Activated gamma-delta T cell treated with anti-CD3 and anti-CD28 coated beads, Interleukin-2, amount 50 U/mL, for 16 hours (primary cell): ENCODE data around the gene MACF1.

Experiments used
- DNase-seq: peaks from one replicate; pipeline ENCODE4 v3.0.0-alpha.2; 2020; ENCODE audit warnings: low read depth

The MACF1 gene

DNA sequence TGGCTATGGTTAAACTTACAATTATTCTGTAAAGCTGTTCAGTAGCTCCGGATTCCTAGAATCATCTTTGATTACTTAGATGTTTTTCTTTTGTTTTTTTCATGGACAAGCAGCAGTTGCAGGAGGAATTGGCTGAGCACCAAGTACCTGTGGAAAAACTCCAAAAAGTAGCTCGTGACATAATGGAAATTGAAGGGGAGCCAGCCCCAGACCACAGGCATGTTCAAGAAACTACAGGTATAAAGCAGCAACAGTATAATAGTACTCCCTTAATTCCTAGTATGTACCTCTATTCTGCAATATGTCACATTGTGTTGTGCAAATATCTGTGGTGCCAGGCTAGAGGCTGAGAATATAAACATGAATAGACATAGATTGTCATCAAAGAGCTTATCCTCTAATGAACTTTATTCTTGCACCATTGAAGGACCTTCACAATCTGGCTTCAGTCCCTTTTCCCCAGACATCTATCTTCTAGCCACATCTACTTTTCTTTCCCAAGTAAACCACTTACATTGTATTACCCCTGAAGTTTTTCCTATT lies 154.6 kb downstream of the MACF1 start:
- no peak for DNase-seq

GRCh38 chr1:39360731-39361130 lies 156.2 kb downstream of the MACF1 start:
- no peak for DNase-seq

DNA sequence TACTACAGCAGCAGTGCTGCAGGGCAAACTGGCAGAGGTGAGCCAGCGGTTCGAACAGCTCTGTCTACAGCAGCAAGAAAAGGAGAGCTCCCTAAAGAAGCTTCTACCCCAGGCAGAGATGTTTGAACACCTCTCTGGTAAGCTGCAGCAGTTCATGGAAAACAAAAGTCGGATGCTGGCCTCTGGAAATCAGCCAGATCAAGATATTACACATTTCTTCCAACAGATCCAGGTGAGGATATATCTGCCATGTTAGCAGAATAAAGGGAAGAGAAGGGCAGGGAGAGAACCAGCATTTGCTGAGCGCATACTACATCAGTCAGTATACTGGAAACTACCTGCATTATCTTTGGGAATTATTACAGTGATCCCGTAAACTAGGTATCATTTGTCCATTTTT lies 157.0 kb downstream of the MACF1 start:
- DNase-seq = no peak

GRCh38 chr1:39363267-39363666 lies 158.8 kb downstream of the MACF1 start:
- DNase-seq = no peak

DNA sequence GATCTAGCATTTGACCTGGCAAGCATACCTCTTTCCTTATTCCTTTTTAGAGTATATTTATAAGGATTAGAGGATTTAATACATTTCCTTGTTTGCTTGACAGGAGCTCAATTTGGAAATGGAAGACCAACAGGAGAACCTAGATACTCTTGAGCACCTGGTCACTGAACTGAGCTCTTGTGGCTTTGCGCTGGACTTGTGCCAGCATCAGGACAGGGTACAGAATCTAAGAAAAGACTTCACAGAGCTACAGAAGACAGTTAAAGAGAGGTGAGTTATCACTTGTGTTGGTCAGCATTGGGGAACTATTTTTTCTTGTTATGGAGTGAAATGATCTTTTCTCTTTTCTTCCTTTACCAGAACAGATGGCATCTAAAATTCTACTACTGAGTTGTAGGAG lies 163.6 kb downstream of the MACF1 start:
- DNase-seq = no peak

DNA sequence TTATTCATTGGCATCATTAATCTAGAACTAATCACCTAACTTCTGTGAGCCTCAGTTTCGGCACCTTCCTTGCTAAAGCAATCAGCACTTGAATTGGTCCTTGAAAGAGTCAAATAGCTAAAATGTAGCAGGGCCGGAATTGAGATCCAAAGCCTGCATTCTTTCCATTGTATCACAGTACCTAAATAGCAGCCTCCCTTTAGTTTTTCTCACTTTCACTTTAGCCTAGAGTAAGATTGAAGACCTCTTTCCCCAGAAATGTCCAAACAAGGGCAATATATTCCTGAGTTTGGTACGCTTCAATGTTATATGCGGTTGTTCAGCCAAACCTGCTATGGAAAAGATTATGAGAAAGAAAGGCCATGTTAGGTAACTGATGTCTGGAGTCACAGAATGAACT lies 165.1 kb downstream of the MACF1 start:
- no peak for DNase-seq

DNA sequence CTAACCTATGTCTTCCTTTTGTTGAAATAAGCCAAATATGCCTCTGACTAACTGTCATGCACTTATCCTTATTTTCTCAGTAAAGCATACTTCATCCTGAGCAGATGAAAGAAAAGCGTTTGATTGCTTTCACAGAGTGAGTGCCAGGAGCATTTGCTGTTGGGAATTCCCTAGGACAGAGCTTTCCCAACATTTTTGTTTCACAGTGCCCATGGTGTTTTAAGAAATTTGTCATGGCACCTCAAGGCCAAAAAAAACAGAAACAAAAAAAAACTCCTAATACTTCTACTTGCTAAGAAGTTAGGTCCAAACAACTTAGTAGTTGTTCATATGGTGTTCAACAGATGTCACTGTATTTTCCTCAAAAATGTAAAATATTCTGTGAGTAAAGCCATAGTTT lies 166.1 kb downstream of the MACF1 start:
- DNase-seq = no peak

GRCh38 chr1:39372105-39372504 lies 167.6 kb downstream of the MACF1 start:
- DNase-seq = no peak

DNA sequence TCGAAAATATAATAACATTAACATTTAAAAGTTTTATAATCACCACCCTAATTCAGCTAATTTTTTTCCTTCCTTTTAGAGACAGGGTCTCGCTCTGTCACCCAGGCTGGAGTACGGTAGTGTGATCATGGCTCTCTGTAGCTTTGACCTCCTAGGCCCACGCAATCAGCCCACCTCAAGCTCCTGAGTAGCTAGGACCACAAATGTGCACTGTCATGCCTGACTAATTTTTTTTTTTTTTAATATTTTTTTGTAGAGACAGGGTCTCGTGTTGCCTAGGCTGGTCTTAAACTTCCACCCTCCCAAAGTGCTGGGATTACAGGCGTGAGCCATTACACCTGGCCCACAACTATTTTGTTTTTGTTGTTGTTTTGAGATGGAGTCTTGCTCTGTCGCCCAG lies 172.2 kb downstream of the MACF1 start:
- DNase-seq = no peak

DNA sequence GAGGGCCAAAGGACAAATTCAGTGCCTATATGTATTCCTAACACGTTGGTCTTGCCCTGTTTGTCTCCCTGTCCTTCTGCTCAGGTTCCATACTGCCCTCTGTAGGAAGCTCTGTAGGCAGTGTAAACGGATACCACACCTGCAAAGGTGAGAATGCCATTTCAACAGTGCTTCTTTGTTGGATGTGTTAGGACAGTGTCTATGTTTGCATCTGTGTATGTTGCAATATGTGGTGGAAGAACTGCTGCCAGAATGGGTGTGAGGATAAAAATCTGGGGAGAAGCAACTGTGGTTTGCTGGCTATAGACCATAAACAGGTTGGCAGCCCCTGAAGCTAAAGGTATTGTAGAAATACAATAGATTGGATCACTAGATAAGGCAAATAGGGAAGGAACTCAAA lies 173.9 kb downstream of the MACF1 start:
- DNase-seq = no peak

DNA sequence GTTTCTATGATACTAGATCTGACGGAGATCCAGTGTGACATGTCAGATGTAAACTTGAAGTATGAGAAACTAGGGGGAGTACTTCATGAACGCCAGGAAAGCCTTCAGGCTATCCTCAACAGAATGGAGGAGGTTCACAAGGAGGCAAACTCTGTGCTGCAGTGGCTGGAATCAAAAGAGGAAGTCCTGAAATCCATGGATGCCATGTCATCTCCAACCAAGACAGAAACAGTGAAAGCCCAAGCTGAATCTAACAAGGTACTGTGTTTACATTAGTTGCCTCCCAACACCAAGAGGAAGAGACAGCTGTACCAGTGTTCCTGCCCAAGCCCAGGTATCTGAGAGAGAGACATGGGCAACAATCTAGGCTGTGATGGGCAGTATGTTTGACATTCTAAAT lies 174.7 kb downstream of the MACF1 start:
- DNase-seq = no peak

DNA sequence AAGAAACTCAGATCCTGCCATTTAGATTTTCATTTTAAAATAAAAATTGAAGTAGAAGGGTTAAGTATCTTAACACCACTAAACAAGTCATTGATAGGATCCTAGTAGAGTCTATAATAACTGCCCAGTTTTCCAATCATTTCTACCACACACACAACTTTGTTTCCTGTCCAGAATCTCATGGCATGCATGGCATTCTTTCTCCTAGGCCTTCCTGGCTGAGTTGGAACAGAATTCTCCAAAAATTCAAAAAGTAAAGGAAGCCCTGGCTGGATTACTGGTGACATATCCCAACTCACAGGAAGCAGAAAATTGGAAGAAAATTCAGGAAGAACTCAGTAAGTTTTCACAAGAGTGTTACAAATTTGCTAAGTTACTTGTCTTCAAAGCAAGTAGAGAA lies 175.5 kb downstream of the MACF1 start:
- DNase-seq = no peak

- no peak for DNase-seq
Observed at GRCh38 chr1:39381839-39382238, 177.3 kb downstream of the MACF1 start.

GRCh38 chr1:39384305-39384704 lies 179.8 kb downstream of the MACF1 start:
- DNase-seq = no peak

GRCh38 chr1:39385067-39385988 lies 180.8 kb downstream of the MACF1 start:
- DNase-seq = no peak

GRCh38 chr1:39386997-39387396 lies 182.5 kb downstream of the MACF1 start:
- no peak for DNase-seq

GRCh38 chr1:39387452-39387851 lies 183.0 kb downstream of the MACF1 start:
- DNase-seq = no peak

DNA sequence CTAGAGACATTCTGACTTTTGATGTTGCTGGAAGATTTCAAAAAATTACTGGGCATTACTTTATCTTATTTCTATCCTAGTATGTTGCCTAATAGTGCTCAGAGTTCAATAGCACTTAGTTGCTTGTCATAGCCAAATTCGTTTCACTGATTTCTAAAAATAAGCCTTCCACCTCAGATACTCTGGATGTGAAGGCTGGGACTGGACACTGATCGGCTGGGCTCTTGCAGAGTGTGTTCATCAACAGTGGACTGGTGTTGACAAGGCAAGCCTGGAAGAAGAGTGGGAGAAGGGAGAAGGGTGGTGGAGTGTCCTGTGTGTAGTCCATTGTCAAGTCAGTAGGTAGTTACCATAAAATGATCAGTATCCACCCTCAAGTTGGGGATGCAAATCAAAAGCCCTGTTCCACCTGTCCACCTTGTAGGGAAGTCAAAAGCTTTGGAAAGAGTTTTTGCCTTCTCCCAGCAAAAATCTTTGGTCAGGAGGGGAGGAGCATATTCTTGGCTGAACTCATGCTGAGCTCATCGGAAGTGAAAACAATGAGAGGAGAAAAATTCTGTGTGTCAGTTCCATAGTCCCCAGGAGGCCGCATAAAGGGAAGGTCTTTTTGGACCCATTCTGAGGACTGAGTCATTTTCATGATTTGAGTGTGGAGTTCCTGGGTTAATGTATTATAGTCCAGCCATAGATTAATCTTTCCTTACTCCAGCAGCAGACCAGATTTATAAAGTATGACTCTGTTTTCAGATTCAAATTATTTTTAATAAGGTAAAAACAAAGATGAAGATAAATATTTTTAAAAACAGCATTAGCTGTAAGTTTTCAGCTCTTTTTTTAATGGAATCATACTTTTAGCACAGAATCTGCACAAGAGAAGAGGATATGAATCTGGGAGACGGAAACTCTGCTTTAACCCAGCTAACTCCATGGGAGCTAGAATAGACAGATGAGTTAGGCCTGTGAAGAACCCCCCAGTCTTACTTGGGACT lies 187.5 kb downstream of the MACF1 start:
- DNase-seq = no peak

DNA sequence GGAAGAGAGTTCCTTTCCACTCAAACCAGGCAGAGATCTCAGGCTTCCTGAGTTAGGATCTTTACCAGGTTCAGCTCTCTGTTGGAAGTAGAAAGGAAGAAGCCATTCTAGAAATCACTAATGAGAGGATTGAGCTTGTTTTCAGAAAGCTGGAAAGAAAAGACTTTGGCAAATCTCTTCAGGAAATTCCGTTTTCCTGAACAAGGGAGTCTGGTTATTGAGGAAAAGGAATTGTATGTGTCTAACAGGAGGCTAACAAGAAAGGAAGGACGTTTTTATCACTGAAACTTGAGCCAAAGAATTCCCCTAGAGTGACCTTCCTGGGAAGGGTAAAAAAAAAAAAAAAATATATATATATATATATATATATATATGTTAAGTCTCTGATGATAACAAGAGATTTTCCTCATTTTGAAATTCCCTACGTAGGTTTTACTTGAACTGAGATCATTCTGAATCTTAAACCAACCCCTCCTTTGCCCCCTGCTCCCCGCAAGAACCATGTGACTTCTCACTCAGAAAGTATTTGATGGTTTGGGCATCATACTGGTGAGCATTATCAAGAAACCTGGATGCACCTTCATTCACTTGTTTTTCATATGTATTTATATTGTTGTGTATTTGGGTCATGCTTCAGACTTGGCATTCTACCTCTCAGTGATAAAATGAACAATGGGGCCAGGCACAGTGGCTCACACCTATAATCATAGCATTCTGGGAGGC lies 188.5 kb downstream of the MACF1 start:
- no peak for DNase-seq

DNA sequence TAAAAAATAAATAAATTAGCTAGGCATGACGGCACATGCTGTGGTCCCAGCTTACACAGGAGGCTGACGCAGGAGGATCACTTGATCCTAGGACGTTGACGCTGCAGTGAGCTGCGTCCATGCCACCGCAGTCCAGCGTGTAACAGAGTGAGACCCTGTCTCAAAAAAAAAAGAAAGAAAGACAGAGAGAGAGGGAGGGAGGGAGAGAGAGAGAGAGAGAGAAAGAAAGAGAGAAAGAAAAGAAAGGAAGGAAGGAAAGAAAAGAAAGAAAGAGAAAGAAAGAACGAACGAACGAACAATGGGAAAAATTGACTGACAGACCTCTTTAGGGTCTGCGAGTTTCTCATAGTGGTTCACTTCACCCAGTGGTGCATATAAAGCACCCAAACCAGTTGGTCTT lies 189.2 kb downstream of the MACF1 start:
- no peak for DNase-seq

DNA sequence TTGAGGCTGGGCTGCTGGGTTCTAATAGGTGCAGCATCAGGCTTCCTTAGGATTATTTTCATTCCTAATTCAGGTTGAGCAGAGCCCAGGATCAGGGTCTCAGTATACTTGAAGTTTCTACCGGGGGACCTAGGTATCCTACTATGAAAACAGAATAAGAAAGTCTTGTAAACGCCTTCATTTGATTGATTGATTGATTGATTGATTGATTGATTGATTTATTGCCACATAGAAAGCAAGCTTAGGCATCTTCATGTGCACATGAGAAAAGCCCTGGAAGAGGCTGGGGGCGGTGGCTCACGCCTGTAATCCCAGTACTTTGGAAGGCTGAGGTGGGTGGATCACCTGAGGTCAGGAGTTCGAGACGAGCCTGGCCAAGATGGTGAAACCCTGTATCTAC lies 189.6 kb downstream of the MACF1 start:
- no peak for DNase-seq

DNA sequence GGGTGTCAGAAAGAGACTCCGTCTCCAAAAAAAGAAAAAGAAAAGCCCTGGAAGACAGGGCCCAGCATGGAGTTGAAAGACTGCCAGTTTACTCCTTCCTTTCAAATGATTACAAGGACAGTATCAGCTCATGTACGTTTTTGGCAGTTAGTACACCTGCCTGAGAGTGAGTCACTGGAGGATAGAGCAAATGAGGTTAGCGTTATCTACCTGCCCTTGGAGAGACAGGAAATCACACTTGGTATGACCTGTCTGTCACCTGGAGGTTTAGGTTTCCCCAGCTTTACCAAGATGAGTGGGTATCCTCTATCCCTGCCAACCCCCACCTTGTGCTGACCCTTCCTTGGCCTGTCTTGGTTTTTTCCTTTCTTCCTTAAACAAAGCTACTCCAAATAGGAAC lies 190.1 kb downstream of the MACF1 start:
- no peak for DNase-seq
